SK-N-SH (cell line): ENCODE data around the gene CD200. TPM values are rescaled to one million over a fixed set of nuclear protein-coding genes. Genes with fewer than 3 reads are reported as not detected.

Experiments
- CTCF ChIA-PET: fragments of 300-600, 350-600 bp; formaldehyde crosslinking; extraction: SDS; loops from one replicate; lab custom pipeline; 2021; lab: Yijun Ruan, JAX
- POLR2A ChIA-PET: fragments of 350-600 bp; sonication (Branson Sonifier 250); formaldehyde crosslinking; extraction: SDS; loops from one replicate; lab custom pipeline; 2020; ENCODE audit warnings: antibody characterized with exemption, inconsistent platforms; lab: Yijun Ruan, JAX
- DNase-seq: peaks from one replicate; pipeline ENCODE4 v3.0.0; 2012
- H2AFZ ChIP-seq: fragments of 200-600 bp; sonication (generic); 2 replicates; pipeline ENCODE4 v1.8.1; 2016; ENCODE audit warnings: antibody characterized with exemption, mild to moderate bottlenecking, low read depth
- H3F3A ChIP-seq: fragments of 200-600 bp; sonication (generic); replicated peaks from 2 replicates; pipeline ENCODE3; 2016; ENCODE audit warnings: antibody characterized with exemption, mild to moderate bottlenecking; ENCODE audit not compliant: insufficient read depth
- H3K27ac ChIP-seq, 2 experiments: fragments of 200-500 bp in 1 of 2; fragments of 200-600 bp in 1 of 2; sonication (Bioruptor generic) in 1 of 2; sonication (generic), shearing (Covaris generic) in 1 of 2; 2 replicates each; pipeline versions ENCODE4 v1.5.1 to v1.6.1; 2014 to 2016; ENCODE audit warnings: low read depth in 2 of 2, inconsistent platforms in 1 of 2, low read length in 1 of 2, mild to moderate bottlenecking in 1 of 2, mixed read lengths in 1 of 2
- H3K27me3 ChIP-seq: fragments of 200-600 bp; sonication (generic), shearing (Covaris generic); 2 replicates; pipeline ENCODE4 v1.6.1; 2016; ENCODE audit warnings: mixed run types; ENCODE audit not compliant: insufficient read depth
- H3K36me3 ChIP-seq, 2 experiments: fragments of 200-500 bp in 1 of 2; fragments of 200-600 bp in 1 of 2; sonication (Bioruptor generic) in 1 of 2; sonication (generic) in 1 of 2; replicated peaks in 1 of 2; 2 replicates each; pipeline versions ENCODE3 to v1.5.1; 2014 to 2016; ENCODE audit warnings: low read length in 1 of 2, mild to moderate bottlenecking in 1 of 2; ENCODE audit not compliant: insufficient read depth in 2 of 2, control insufficient read depth in 1 of 2
- H3K4me1 ChIP-seq, 2 experiments: fragments of 200-500 bp in 1 of 2; fragments of 200-600 bp in 1 of 2; sonication (Bioruptor generic) in 1 of 2; sonication (generic), shearing (Covaris generic) in 1 of 2; 2 replicates each; pipeline versions ENCODE4 v1.5.1 to v1.6.1; 2014 to 2016; ENCODE audit warnings: low read depth in 1 of 2, low read length in 1 of 2, mixed run types in 1 of 2; ENCODE audit not compliant: insufficient read depth in 2 of 2, control insufficient read depth in 1 of 2
- H3K4me2 ChIP-seq: fragments of 200-600 bp; sonication (generic), shearing (Covaris generic); 2 replicates; pipeline ENCODE4 v1.6.1; 2017; ENCODE audit warnings: mixed run types
- H3K4me3 ChIP-seq, 2 experiments: fragments of 200-500 bp in 1 of 2; fragments of 200-600 bp in 1 of 2; sonication (Bioruptor generic) in 1 of 2; sonication (generic), shearing (Covaris generic) in 1 of 2; 2 replicates each; pipeline versions ENCODE4 v1.5.1 to v1.8.1; 2014 to 2016; ENCODE audit warnings: low read depth in 2 of 2, inconsistent platforms in 1 of 2, low read length in 1 of 2, mild to moderate bottlenecking in 1 of 2, mixed read lengths in 1 of 2, moderate library complexity in 1 of 2
- H3K79me2 ChIP-seq: fragments of 200-600 bp; sonication (generic); 2 replicates; pipeline ENCODE4 v1.8.1; 2017; ENCODE audit warnings: mild to moderate bottlenecking; ENCODE audit not compliant: insufficient read depth
- H3K9ac ChIP-seq: fragments of 200-600 bp; sonication (generic); 2 replicates; pipeline ENCODE4 v1.6.1; 2017; ENCODE audit warnings: mixed run types
- H3K9me2 ChIP-seq: fragments of 200-600 bp; sonication (generic); 2 replicates; pipeline ENCODE4 v1.6.1; 2017; ENCODE audit warnings: mixed run types
- H3K9me3 ChIP-seq: fragments of 200-600 bp; sonication (generic); 2 replicates; pipeline ENCODE4 v1.6.1; 2017; ENCODE audit warnings: mixed run types, mild to moderate bottlenecking, moderate library complexity
- H4K20me1 ChIP-seq: fragments of 200-600 bp; sonication (generic); 2 replicates; pipeline ENCODE4 v1.6.1; 2017; ENCODE audit warnings: mild to moderate bottlenecking, mixed run types; ENCODE audit not compliant: insufficient read depth
- EP300 ChIP-seq, 2 experiments: IDR thresholded peaks; 2 replicates each; pipeline versions ENCODE4 v1.4.0 to v1.6.1; 2012; ENCODE audit warnings: borderline replicate concordance in 1 of 2, low read depth in 1 of 2, low read length in 1 of 2
- FOSL2 ChIP-seq: IDR thresholded peaks from 2 replicates; pipeline ENCODE4 v1.4.0; 2012; ENCODE audit warnings: low read depth, mild to moderate bottlenecking, moderate library complexity, borderline replicate concordance
- MEF2A ChIP-seq: IDR thresholded peaks from 2 replicates; pipeline ENCODE4 v1.4.0; 2012; ENCODE audit warnings: low read depth, borderline replicate concordance
- NRF1 ChIP-seq: IDR thresholded peaks from 2 replicates; pipeline ENCODE4 v1.6.1; 2012; ENCODE audit warnings: low read depth, mild to moderate bottlenecking, low read length
- POLR2AphosphoS5 ChIP-seq: IDR thresholded peaks from 2 replicates; pipeline ENCODE4 v1.6.1; 2012; ENCODE audit warnings: low read depth, low read length
- RFX5 ChIP-seq: IDR thresholded peaks from 2 replicates; pipeline ENCODE4 v1.6.1; 2012; ENCODE audit warnings: mild to moderate bottlenecking, improper control_type of control experiment, low read length
- RXRA ChIP-seq: IDR thresholded peaks from 2 replicates; pipeline ENCODE4 v1.4.0; 2012; ENCODE audit warnings: low read depth, mild to moderate bottlenecking, borderline replicate concordance
- SIN3A ChIP-seq: IDR thresholded peaks from 2 replicates; pipeline ENCODE4 v1.6.1; 2012; ENCODE audit warnings: low read depth, mild to moderate bottlenecking, low read length, moderate library complexity, borderline replicate concordance
- SMC3 ChIP-seq: IDR thresholded peaks from 2 replicates; pipeline ENCODE4 v1.6.1; 2012; ENCODE audit warnings: low read depth, low read length, improper control_type of control experiment
- WGBS: methylation state at CpG from one replicate; pipeline ENCODE4 v1.1.6; 2017; ENCODE audit warnings: low lambda C conversion rate; 5-methylcytosine and 5-hydroxymethylcytosine counted together
- polyA plus RNA-seq, 3 experiments: library from polyadenylated mRNA; depleted of rRNA; stranded (reverse); fragments of >200 nt; gene quantifications; 2 replicates each; pipeline ENCODE4 v1.2.3, GENCODE V29; 2012
- TF ChIP-seq, protein P1 (sequence below): fragments of 150-350 bp; IDR thresholded peaks from 2 replicates; pipeline ENCODE4 v1.6.1; 2017; ENCODE audit warnings: antibody characterized with exemption, low read length, low read depth, borderline replicate concordance
- TF ChIP-seq, protein P2 (sequence below): IDR thresholded peaks from 2 replicates; pipeline ENCODE4 v1.4.0; 2012; ENCODE audit warnings: low read depth, borderline replicate concordance
- TF ChIP-seq, protein P3 (sequence below): fragments of 150-350 bp; IDR thresholded peaks from 2 replicates; pipeline ENCODE4 v1.6.1; 2016; ENCODE audit warnings: mild to moderate bottlenecking, low read depth, low read length

CD200 gene
- polyA plus RNA-seq, 1 of the 3 experiments (the other 2 are of a cell fraction): 1.1 TPM

DNA sequence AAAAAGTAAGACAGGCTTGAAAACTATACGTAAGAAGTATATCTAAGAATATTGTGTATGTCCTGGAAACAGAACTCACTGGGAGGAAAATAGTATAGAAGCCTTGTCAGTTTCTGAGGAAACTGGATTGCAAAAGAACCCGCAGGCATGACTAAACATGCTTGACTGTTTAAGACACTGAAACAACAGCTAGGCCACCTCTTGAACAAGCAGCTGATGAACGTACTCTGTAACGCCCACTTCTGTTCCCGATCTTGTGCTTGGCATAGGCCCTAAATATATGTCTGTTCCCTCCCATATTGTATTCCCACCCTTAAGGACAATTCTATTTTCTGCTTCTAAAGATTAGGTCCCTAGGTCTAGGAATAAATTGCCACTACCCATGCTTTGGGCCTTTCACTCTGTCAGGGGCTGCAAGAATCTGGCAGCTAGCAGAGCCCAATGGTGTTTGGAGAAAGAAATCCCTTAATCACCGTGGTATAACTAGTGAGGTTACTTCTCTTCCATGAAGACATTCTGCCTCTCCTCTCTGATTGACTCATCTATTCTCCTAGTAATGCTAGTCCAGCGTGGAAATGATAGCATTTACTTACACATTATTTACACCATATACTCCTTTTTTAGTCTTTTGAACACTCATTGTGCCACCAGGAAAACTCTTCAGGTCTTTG lies 46.2 kb downstream of the CD200 start:
- WGBS: 83% methylated on average over 7 of the region's 7 CpGs
- H3K36me3 ChIP-seq: no peaks in the 10 kb centered on the region
- H3K27me3 ChIP-seq: no peaks in the 10 kb centered on the region
- TF ChIP-seq EP300 (IDR thresholded peaks at IDR 0.05; ENCODE audit: borderline replicate concordance in 1 of 2, low read depth in 1 of 2, low read length in 1 of 2) (no peak), POLR2AphosphoS5 (no peak), RFX5 (no peak), RXRA (no peak), SMC3 (no peak), SIN3A (no peak), FOSL2 (no peak), NRF1 (no peak), MEF2A (no peak)
- TF ChIP-seq, protein P1, sequence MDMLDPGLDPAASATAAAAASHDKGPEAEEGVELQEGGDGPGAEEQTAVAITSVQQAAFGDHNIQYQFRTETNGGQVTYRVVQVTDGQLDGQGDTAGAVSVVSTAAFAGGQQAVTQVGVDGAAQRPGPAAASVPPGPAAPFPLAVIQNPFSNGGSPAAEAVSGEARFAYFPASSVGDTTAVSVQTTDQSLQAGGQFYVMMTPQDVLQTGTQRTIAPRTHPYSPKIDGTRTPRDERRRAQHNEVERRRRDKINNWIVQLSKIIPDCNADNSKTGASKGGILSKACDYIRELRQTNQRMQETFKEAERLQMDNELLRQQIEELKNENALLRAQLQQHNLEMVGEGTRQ: no peak
- TF ChIP-seq, protein P2, sequence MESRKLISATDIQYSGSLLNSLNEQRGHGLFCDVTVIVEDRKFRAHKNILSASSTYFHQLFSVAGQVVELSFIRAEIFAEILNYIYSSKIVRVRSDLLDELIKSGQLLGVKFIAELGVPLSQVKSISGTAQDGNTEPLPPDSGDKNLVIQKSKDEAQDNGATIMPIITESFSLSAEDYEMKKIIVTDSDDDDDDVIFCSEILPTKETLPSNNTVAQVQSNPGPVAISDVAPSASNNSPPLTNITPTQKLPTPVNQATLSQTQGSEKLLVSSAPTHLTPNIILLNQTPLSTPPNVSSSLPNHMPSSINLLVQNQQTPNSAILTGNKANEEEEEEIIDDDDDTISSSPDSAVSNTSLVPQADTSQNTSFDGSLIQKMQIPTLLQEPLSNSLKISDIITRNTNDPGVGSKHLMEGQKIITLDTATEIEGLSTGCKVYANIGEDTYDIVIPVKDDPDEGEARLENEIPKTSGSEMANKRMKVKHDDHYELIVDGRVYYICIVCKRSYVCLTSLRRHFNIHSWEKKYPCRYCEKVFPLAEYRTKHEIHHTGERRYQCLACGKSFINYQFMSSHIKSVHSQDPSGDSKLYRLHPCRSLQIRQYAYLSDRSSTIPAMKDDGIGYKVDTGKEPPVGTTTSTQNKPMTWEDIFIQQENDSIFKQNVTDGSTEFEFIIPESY: no peak
- TF ChIP-seq, protein P3, sequence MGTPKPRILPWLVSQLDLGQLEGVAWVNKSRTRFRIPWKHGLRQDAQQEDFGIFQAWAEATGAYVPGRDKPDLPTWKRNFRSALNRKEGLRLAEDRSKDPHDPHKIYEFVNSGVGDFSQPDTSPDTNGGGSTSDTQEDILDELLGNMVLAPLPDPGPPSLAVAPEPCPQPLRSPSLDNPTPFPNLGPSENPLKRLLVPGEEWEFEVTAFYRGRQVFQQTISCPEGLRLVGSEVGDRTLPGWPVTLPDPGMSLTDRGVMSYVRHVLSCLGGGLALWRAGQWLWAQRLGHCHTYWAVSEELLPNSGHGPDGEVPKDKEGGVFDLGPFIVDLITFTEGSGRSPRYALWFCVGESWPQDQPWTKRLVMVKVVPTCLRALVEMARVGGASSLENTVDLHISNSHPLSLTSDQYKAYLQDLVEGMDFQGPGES: no peak
- H2AFZ ChIP-seq: no peak overlapping the region
- H3K79me2 ChIP-seq: no peaks in the 10 kb centered on the region
- CTCF ChIA-PET: no interaction called here
- H3K4me3 ChIP-seq: no peak overlapping the region
- DNase-seq: no peak
- H3K4me1 ChIP-seq: peaks cover 0 to 19% of the 10 kb centered on the region in 2 experiments; a peak in 1 of 4 replicates
- no peaks in the 10 kb centered on the region for H4K20me1 ChIP-seq
- no peaks in the 10 kb centered on the region for H3F3A ChIP-seq
- H3K4me2 ChIP-seq: no peak overlapping the region
- H3K27ac ChIP-seq: no peak overlapping the region
- no peaks in the 10 kb centered on the region for H3K9me3 ChIP-seq
- no peaks in the 10 kb centered on the region for H3K9me2 ChIP-seq
- H3K9ac ChIP-seq: no peak overlapping the region
- POLR2A ChIA-PET: no interaction called here
